OCI-M1 (cell line): Measurements from ENCODE around the gene GPX1.

Experiments used
- DNase-seq: peaks from one replicate; lab custom pipeline; 2025; lab: John Stamatoyannopoulos, UW

GPX1 gene

GRCh38 chr3:49311283-49311682, 46.9 kb downstream of the GPX1 start:
- DNase-seq = no peak

GRCh38 chr3:49310677-49311076, 47.5 kb downstream of the GPX1 start:
- no peak for DNase-seq
